ENCODE results near the gene TRUB2.

Gene TRUB2

GRCh38 chr9:128358090-128358489 is 35.8 kb upstream of the TRUB2 start:
- TF ChIP-seq CTCF (IDR thresholded peaks at IDR 0.05; ENCODE audit: low read depth, low read length, missing control alignments), result no peak
- H3K4me3 ChIP-seq (replicated peaks; ENCODE audit: low read depth, low read length), result no peak overlapping the region
- no peak for DNase-seq (ENCODE audit: extremely low read depth, low read depth)

GRCh38 chr9:128355451-128355850 is 33.2 kb upstream of the TRUB2 start:
- TF ChIP-seq CTCF (IDR thresholded peaks at IDR 0.05; ENCODE audit: low read depth, low read length, missing control alignments), result no peak
- no peak for DNase-seq (ENCODE audit: extremely low read depth, low read depth)
- H3K4me3 ChIP-seq (replicated peaks; ENCODE audit: low read depth, low read length), result no peak overlapping the region

- no peak for DNase-seq (ENCODE audit: extremely low read depth, low read depth)
- H3K4me3 ChIP-seq (replicated peaks; ENCODE audit: low read depth, low read length), result no peak overlapping the region
- no peak for TF ChIP-seq CTCF (IDR thresholded peaks at IDR 0.05; ENCODE audit: low read depth, low read length, missing control alignments)
Measured at GRCh38 chr9:128349772-128350171, 27.5 kb upstream of the TRUB2 start.

DNA sequence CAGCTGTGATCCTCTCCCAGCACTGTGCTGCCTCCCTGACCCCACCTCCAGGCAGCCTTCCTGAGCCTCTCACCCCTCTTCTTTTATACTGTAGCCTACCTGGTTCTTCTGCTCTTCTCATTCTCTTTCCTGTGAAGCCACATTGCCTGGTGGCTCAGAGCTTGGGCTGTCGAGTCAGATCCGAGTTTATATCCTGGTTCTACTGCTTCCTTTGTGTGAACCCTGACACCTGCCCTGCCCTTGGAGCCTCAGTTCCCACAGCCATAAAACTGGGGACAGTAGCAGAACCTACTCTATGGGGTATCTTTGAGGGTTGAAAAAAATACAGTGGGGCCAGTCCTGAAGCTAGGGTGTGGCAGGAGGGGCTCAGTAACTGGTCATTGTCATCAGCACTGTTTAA is 26.9 kb upstream of the TRUB2 start:
- TF ChIP-seq CTCF (IDR thresholded peaks at IDR 0.05; ENCODE audit: low read depth, low read length, missing control alignments), result no peak
- DNase-seq (ENCODE audit: extremely low read depth, low read depth), result no peak

DNA sequence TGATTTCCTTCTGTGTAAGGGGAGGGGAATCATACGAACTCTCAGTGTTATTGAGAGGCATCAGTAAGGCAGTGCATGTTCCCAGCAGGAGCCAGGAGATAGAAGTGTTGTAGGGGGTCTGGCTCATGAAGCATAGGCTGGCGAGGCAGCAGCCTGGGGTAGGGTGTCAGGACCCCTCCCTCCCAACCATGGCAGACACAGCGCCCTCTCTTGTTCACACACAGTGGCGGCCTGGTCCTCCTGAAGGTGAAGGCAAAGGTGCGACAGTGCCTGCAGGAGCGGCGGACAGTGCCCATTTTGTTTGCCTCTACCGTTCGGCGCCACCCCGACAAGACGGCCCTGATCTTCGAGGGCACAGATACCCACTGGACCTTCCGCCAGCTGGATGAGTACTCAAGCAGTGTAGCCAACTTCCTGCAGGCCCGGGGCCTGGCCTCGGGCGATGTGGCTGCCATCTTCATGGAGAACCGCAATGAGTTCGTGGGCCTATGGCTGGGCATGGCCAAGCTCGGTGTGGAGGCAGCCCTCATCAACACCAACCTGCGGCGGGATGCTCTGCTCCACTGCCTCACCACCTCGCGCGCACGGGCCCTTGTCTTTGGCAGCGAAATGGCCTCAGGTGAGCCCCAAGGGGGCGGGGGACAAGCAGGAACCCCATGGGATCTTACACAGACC is 22.8 kb upstream of the TRUB2 start:
- H3K4me3 ChIP-seq (replicated peaks; ENCODE audit: low read depth, low read length), result no peak overlapping the region
- no peak for DNase-seq (ENCODE audit: extremely low read depth, low read depth)
- no peak for TF ChIP-seq CTCF (IDR thresholded peaks at IDR 0.05; ENCODE audit: low read depth, low read length, missing control alignments)

More for the DNA sequence above, 26.9 kb upstream of the TRUB2 start:
- no peak overlapping the region for H3K4me3 ChIP-seq (replicated peaks; ENCODE audit: low read depth, low read length)

GRCh38 chr9:128343855-128344254 is 21.6 kb upstream of the TRUB2 start:
- no peak overlapping the region for H3K4me3 ChIP-seq (replicated peaks; ENCODE audit: low read depth, low read length)
- TF ChIP-seq CTCF (IDR thresholded peaks at IDR 0.05; ENCODE audit: low read depth, low read length, missing control alignments), result no peak
- DNase-seq (ENCODE audit: extremely low read depth, low read depth), result no peak

Data from HFF-Myc (cell line).